Brain pericyte (primary cell): Measurements from ENCODE around the gene PCDHB11.
"Not testable (repeated sequence)": the region's sequence is repeated elsewhere in the genome, so short reads cannot be mapped to it uniquely, and the experiment has no call there.

Source experiments
- DNase-seq: peaks from one replicate; pipeline ENCODE4 v3.0.0-alpha.2; 2012; ENCODE audit warnings: low read depth, low spot score

PCDHB11 gene

GRCh38 chr5:141199359-141200235 lies at the start of gene PCDHB11:
Gene PCDHB11, plus strand, starts transcription at chr5:141199627. Its CDS starts 148 bp downstream, at chr5:141199775.
- DNase-seq: no peak

- DNase-seq: no peak
Measured at GRCh38 chr5:141149812-141150211, 49.6 kb upstream of the PCDHB11 start, which contains the start of gene PCDHB6. Gene PCDHB6, plus strand, starts transcription at chr5:141150057. Its CDS starts 201 bp downstream, at chr5:141150258.

- DNase-seq: no peak
Measured at GRCh38 chr5:141150224-141150992, 49.0 kb upstream of the PCDHB11 start.

- DNase-seq: no peak
Measured at GRCh38 chr5:141150993-141151325, 48.5 kb upstream of the PCDHB11 start.

- not testable (repeated sequence) for DNase-seq
Measured at GRCh38 chr5:141151632-141152031, 47.8 kb upstream of the PCDHB11 start.

- not testable (repeated sequence) for DNase-seq
Measured at GRCh38 chr5:141152096-141152495, 47.3 kb upstream of the PCDHB11 start.

- no peak for DNase-seq
Measured at GRCh38 chr5:141155540-141156374, 43.7 kb upstream of the PCDHB11 start.

- not testable (repeated sequence) for DNase-seq
Measured at GRCh38 chr5:141157356-141157755, 42.1 kb upstream of the PCDHB11 start.

- DNase-seq: not testable (repeated sequence)
Measured at GRCh38 chr5:141157901-141158300, 41.5 kb upstream of the PCDHB11 start.

GRCh38 chr5:141172381-141173204 lies 26.8 kb upstream of the PCDHB11 start, which contains the start of gene PCDHB7:
Gene PCDHB7, plus strand, starts transcription at chr5:141172644. Its CDS starts 192 bp downstream, at chr5:141172836.
- DNase-seq: no peak

GRCh38 chr5:141174291-141175104 lies 24.9 kb upstream of the PCDHB11 start:
- not testable (repeated sequence) for DNase-seq

GRCh38 chr5:141175933-141176332 lies 23.5 kb upstream of the PCDHB11 start:
- DNase-seq: no peak

- not testable (repeated sequence) for DNase-seq
Measured at GRCh38 chr5:141177577-141178191, 21.7 kb upstream of the PCDHB11 start, which contains the start of gene PCDHB8. Gene PCDHB8, plus strand, starts transcription at chr5:141177790. Its CDS starts 245 bp downstream, at chr5:141178035.

GRCh38 chr5:141179371-141179770 lies 20.1 kb upstream of the PCDHB11 start:
- not testable (repeated sequence) for DNase-seq

GRCh38 chr5:141179876-141180275 lies 19.6 kb upstream of the PCDHB11 start:
- DNase-seq: not testable (repeated sequence)

- DNase-seq: no peak
Measured at GRCh38 chr5:141180313-141180712, 19.1 kb upstream of the PCDHB11 start.

GRCh38 chr5:141182248-141182647 lies 17.2 kb upstream of the PCDHB11 start, which contains the start of gene PCDHB16:
Gene PCDHB16, plus strand, starts transcription at chr5:141182387. Its CDS starts 173 bp downstream, at chr5:141182560.
- DNase-seq: no peak

GRCh38 chr5:141184117-141184855 lies 15.1 kb upstream of the PCDHB11 start:
- not testable (repeated sequence) for DNase-seq
